Adipocyte (in vitro differentiated cells): ENCODE measurements around the gene SESN3.

Experiments
- DNase-seq: peaks from one replicate; pipeline ENCODE4 v3.0.0-alpha.2; 2015; ENCODE audit warnings: low read depth
- H3K27me3 ChIP-seq: replicated peaks from 2 replicates; pipeline ENCODE4 v1.7.0; 2013; ENCODE audit warnings: mild to moderate bottlenecking, low read length, moderate library complexity; ENCODE audit not compliant: control insufficient read depth, insufficient read depth
- H3K36me3 ChIP-seq: 2 replicates; pipeline ENCODE4 v1.7.0; 2013; ENCODE audit warnings: low read length, mild to moderate bottlenecking, moderate library complexity; ENCODE audit not compliant: control insufficient read depth, insufficient read depth, severe bottlenecking
- H3K4me1 ChIP-seq: 2 replicates; pipeline ENCODE4 v1.7.0; 2013; ENCODE audit warnings: mild to moderate bottlenecking, low read length, moderate library complexity; ENCODE audit not compliant: control insufficient read depth, insufficient read depth
- H3K4me3 ChIP-seq: 2 replicates; pipeline ENCODE4 v1.7.0; 2013; ENCODE audit warnings: mild to moderate bottlenecking, low read length, moderate library complexity
- H3K9ac ChIP-seq: 2 replicates; pipeline ENCODE4 v1.7.0; 2013; ENCODE audit warnings: mild to moderate bottlenecking, low read length, moderate library complexity
- H3K9me3 ChIP-seq: 2 replicates; pipeline ENCODE4 v1.7.0; 2013; ENCODE audit warnings: mild to moderate bottlenecking, low read length, moderate library complexity; ENCODE audit not compliant: control insufficient read depth

The SESN3 gene

DNA sequence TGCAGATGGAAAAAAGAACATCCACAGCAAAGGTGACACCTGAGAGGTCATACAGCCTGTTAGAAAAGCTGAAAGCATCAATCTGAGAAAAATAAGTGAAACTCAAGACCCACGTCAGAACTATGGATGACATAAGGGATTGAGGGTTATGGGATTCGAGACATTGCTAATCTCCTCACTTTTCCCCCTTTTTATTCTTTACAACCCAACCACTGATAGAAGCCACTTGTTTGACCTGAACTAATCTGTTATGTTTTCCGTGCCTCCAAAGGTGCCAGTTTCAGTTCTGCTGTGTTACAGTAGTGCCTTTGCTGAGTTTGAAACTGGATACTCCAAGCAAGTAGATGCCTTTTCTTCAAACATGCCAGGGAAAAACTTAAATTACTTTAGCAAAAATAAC is 16.9 kb upstream of the SESN3 start:
- Histone ChIP-seq H3K36me3 (no peaks in the 10 kb centered on the region), H3K9ac (no peak overlapping the region), H3K9me3 (no peaks in the 10 kb centered on the region), H3K4me1 (peaks cover 2% of the 10 kb centered on the region), H3K27me3 (no peaks in the 10 kb centered on the region), H3K4me3 (no peak overlapping the region)
- no peak for DNase-seq

DNA sequence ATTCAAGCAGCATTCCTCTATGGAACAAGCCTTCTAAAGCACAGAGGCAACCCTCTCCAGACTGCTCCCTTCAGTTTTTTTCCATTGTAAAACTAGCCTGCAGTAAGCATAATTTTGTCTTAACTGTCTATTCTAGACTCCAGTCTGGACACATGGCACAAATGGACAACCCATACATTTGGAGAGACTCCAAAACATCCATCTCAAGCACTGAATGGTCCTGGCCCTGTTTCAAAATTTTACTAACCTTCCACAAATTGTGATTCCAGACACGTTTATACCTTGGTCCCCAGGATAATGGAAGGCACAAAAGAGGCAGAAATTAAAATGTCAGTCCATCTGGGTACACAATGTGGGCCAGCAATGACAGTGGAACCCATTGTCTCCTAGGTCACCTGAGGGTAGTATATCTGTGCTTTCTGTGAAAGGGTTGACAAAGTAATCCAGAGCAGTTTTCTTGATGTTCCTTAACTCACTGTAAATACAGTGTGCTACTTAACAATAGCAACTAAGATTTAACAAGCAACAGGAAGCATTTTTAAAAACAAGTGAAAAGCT is 16.2 kb upstream of the SESN3 start:
- H3K9me3 ChIP-seq, result no peaks in the 10 kb centered on the region
- DNase-seq, result no peak
- no peaks in the 10 kb centered on the region for H3K27me3 ChIP-seq
- H3K4me1 ChIP-seq, result peaks cover 2% of the 10 kb centered on the region
- H3K4me3 ChIP-seq, result no peak overlapping the region
- no peaks in the 10 kb centered on the region for H3K36me3 ChIP-seq
- H3K9ac ChIP-seq, result no peak overlapping the region

DNA sequence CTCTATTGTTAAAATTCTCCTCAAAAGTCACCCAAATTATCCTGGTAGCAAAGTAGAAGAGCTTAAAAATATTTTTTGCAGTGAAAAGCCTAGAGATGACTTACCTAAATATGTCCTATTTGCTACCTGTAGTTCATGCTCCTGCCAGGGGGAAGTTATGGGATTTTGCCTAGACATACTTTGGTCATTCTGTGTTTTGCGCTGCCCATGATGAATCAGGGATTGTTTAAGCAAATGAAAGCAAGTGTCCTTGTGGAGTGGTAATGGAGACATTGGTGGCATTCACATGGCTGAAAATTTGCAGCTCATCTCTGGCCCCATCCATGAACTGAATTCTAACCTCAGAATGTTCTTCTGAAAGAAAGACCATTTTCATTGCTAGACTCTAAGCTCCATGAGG is 14.6 kb upstream of the SESN3 start:
- Histone ChIP-seq H3K4me3 (no peak overlapping the region), H3K9ac (no peak overlapping the region), H3K4me1 (peaks cover 8% of the 10 kb centered on the region), H3K36me3 (no peaks in the 10 kb centered on the region), H3K27me3 (no peaks in the 10 kb centered on the region), H3K9me3 (no peaks in the 10 kb centered on the region)
- DNase-seq, result no peak

DNA sequence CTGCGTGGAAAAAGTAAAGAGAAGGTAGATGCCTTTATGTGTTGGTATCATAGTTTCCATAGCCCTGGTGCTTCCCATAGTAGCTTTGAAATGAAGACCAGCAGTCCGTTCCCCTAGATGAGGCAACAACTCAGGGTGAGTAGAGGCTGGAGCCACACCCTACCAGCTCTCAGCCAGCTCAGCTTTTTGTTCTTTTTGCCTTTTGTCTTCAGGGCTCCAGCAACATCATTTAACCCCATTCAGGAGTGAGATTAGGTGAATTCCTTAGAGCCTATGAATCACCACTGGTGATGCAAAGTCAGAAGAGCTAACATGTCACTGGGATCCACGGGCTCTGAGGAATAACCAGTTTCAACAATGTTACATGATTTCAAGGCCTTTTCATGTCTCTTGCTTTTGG is 14.0 kb upstream of the SESN3 start:
- no peaks in the 10 kb centered on the region for H3K27me3 ChIP-seq
- no peaks in the 10 kb centered on the region for H3K9me3 ChIP-seq
- peaks cover 8% of the 10 kb centered on the region for H3K4me1 ChIP-seq
- peak; percentile 69 for DNase-seq
- no peaks in the 10 kb centered on the region for H3K36me3 ChIP-seq
- no peak overlapping the region for H3K9ac ChIP-seq
- H3K4me3 ChIP-seq, result no peak overlapping the region

DNA sequence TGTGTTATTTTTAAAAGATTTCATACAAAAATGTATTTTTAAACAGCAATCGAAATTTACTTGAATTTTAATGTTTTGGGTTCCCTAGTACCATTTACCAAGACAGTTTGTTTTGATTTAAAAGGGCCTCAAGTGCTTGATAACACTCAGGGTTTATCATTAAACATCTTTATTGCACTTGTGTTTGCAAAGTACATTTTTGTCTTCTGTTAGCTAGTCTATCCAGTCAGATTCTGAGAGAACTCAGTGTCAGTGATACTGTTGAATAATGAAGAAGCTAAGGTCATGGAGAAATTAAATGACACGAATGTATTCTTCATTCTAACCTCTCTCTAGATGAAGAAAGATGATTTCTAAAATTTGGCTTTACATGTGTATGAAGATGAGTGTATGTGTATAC is 12.7 kb upstream of the SESN3 start:
- Histone ChIP-seq H3K9me3 (no peaks in the 10 kb centered on the region), H3K9ac (no peak overlapping the region), H3K27me3 (no peaks in the 10 kb centered on the region), H3K4me3 (no peak overlapping the region), H3K4me1 (peaks cover 8% of the 10 kb centered on the region), H3K36me3 (no peaks in the 10 kb centered on the region)
- DNase-seq, result no peak

DNA sequence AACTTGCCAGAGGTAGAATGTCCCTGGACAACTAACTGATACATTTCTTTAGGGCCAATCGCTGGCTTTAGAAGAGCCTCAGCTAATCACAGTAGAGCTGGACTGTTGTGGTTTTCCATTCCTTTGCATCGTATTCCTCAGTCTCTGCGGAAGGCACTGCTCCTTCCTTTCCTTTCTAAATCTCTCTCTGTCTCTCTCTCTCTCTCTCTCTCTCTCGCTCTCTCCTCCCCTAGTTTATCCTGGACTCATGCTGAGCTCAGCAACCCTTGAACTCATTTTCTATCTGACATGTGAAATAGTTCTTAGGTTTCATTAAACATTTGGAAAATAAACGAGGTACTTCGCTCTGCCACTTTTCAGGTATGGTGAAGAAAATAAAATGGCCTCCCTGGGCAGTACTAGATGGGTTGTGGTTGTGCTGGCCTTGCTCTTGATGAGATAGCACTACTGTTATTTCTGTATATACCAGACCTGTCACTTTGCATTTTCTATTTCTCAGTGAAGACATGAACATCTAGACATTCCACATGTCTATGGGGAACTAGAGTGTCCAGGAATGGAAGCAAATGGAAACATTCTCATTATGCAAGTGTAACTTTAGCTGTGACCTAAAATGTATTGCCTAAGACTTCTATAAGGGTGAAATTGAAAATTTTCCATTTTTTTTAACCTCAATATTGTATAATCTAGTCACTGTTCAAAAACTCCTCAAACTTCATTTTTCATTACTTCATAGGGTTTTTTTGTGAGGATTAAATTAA is 12.0 kb upstream of the SESN3 start:
- H3K4me1 ChIP-seq, result peaks cover 8% of the 10 kb centered on the region
- DNase-seq, result peak; percentile 62
- H3K36me3 ChIP-seq, result no peaks in the 10 kb centered on the region
- no peak overlapping the region for H3K4me3 ChIP-seq
- no peak overlapping the region for H3K9ac ChIP-seq
- H3K9me3 ChIP-seq, result no peaks in the 10 kb centered on the region
- H3K27me3 ChIP-seq, result no peaks in the 10 kb centered on the region

DNA sequence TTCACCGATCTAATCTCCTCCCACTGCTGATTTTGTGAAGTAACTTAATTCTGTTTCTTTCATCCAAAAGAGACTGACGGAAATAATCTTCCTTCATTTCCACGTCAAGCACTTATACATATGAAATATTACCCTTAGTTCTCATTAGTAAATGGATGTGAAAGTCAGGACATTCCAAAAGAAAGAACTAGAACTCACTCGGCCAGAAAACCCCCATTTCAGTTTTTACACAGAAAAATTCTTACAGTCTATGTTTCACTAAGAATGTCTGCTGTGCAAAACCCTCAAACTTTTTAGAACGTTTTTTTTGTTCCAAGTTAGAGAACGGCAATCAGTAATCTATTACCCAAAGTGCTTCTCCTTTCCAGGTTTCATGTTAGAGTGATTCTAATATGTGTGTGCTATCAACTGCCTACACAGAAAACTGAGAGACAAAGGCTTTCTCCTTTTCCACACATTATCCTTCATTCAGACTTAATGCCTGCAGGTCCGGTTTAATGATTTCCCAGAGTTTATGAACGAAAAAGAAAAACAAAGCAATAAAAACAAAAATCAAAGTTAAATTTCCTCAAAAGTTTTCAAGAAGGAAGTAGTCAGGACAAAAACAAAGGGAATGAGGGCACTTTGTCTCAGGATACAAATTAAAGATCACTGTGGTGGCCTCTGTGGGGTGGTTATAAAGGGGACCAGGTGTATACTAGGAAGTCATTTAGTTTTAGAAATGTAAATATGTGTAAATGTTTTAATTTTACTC is 11.3 kb upstream of the SESN3 start:
- Histone ChIP-seq H3K4me1 (peaks cover 8% of the 10 kb centered on the region), H3K36me3 (no peaks in the 10 kb centered on the region), H3K4me3 (peak overlapping the region; percentile 63), H3K27me3 (no peaks in the 10 kb centered on the region), H3K9ac (peak overlapping the region; percentile 56), H3K9me3 (no peaks in the 10 kb centered on the region)
- no peak for DNase-seq

DNA sequence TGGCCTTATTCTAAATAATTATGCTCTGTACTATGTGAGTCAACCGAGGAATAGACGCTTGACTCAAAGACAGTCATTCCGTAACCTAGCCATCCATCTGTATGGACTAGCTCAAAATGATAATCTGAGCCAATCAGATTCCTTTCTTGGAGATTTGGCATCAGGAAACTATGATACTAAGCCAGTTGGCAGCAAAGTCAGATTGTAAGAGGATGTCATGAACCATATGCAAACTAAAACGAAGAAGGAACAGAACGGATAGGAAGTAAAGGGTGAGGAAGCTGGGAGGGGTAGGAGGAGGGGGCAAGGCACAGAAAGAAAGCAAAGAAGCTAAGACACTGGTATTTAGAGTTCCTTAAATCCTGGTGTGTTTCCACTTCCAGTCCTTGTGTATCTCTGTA is 10.7 kb upstream of the SESN3 start:
- Histone ChIP-seq H3K4me1 (peaks cover 8% of the 10 kb centered on the region), H3K36me3 (no peaks in the 10 kb centered on the region), H3K9me3 (no peaks in the 10 kb centered on the region), H3K4me3 (peak overlapping the region; percentile 63), H3K9ac (peak overlapping the region; percentile 56), H3K27me3 (no peaks in the 10 kb centered on the region)
- no peak for DNase-seq

DNA sequence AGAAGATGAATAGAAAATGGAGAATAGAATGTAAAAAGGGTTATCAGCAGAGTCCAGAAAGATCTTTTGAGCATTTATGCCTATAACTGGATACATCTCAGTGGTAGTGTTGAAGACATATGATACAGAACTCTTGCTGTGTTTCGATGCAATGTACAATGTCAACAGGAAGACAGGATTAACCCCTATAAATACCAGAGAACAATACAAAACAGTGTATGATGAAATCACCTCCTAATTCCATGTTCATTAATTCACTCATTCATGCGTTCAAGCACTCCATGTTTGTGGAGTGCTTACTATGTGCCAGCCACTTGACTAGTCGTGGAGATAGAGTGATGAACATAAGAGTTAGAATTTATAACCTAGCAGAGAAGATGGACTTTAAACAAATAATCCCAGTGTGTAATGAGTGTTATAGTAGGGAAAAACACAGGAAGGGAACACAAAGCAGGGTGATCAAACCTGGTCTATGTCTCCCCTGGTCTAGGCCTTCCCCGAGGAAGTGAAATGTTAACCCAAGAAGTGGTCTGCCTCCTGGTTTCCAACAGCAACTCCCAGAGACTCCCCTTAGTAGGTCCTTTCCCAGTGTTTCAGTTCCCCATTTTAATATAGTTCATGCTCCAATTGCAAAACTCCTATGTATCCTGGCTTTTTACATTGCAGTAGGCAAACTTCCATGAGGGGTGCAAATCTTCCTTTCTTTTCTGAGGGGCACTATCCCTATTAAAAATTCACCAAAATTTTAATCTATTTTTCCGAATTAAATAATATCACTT is 9.1 kb upstream of the SESN3 start:
- H3K9me3 ChIP-seq, result no peaks in the 10 kb centered on the region
- H3K27me3 ChIP-seq, result no peaks in the 10 kb centered on the region

DNA sequence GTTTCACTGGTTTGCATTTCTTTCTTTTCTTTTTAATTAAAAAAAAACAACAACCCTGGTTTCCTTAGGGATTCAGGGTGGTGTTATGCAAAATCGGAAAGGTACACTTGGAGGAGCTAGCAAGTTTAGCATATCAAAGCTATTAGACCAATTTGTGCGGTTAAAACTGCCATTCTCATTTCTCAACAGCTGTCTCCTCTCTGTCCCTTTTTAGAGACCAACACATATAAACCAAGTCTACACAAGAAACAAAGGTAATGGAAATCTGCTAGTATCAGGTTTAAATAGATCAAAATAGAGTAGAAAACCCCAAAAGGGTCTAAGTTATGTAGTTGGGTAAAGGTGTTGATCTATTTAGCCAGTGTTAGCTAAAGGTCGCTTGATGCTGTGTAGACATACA is 1.7 kb upstream of the SESN3 start:
- Histone ChIP-seq H3K4me3 (peak overlapping the region; percentile 81), H3K27me3 (no peaks in the 10 kb centered on the region), H3K4me1 (peaks cover 25% of the 10 kb centered on the region), H3K36me3 (no peaks in the 10 kb centered on the region), H3K9me3 (no peaks in the 10 kb centered on the region), H3K9ac (peak overlapping the region; percentile 84)
- no peak for DNase-seq

More for the DNA sequence above, 9.1 kb upstream of the SESN3 start:
- no peaks in the 10 kb centered on the region for H3K36me3 ChIP-seq
- DNase-seq, result no peak
- no peak overlapping the region for H3K9ac ChIP-seq
- H3K4me3 ChIP-seq, result no peak overlapping the region
- H3K4me1 ChIP-seq, result peaks cover 6% of the 10 kb centered on the region
